Astrocyte of the cerebellum (primary cell): ENCODE data around the gene THEM5.
A peak's percentile ranks its signal among the peaks of the same experiment; 100 is the strongest.

Source experiments
- DNase-seq: peaks from one replicate; pipeline ENCODE4 v3.0.0-alpha.2; 2011; ENCODE audit warnings: low read depth
- H3K4me3 ChIP-seq: 2 replicates; pipeline ENCODE4 v1.5.1; 2011; ENCODE audit warnings: mild to moderate bottlenecking, low read depth, low read length, moderate library complexity
- CTCF ChIP-seq: IDR thresholded peaks from 2 replicates; pipeline ENCODE4 v1.5.1; 2012; ENCODE audit warnings: low read length, low read depth, moderate library complexity, mild to moderate bottlenecking; ENCODE audit errors: missing control alignments
- in situ Hi-C: cut with HindIII; loops from 2 replicates; pipeline ENCODE4 v1.10.0; 2017; ENCODE audit warnings: low sequenced_read_pairs

Gene THEM5

GRCh38 chr1:151829352-151830046 is 24.0 kb downstream of the THEM5 start:
- no peak overlapping the region for H3K4me3 ChIP-seq
- in situ Hi-C loops: no loop called here
- TF ChIP-seq CTCF: no peak
- no peak for DNase-seq

DNA sequence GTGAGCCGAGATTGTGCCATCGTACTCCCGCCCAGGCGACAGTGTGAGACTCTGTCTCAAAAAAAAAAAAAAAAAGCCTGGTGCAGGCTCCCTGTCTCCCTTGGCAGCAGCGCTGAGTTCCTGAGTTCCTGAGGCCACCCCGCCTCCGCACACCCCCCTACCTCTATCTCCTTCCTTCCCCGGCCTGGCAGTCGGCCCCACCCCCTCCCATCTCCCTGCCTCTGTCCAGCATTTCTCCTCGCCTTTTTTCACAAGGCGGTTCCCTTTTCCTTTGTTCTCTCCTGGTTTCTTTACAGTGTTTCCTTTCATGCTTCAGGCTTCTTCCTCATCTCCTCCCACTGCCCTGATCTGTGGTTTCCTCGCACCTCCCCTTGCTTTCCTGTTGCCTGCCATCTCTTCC is 24.6 kb downstream of the THEM5 start:
- in situ Hi-C loops: no loop called here
- no peak overlapping the region for H3K4me3 ChIP-seq
- peak; percentile 12 for DNase-seq
- no peak for TF ChIP-seq CTCF

DNA sequence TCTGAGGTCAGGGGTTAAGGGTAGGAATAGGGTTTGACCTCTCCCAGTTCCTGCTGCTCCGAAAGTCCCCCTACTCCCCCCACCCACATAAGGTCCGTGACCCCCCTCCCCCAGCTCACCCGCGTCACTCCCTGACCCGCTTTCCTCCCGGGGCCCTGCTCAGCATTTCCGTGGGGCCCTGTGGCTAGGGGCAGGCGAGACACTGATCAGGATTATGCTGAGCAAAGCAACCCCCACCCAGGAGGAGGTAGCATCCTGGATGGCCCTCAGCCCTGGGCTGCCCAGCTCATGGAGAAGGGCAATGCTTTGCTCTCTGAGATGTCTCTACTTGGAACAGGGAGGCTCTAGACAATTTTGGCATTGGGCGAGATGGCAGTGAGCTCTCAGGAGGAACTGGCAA is 25.7 kb downstream of the THEM5 start:
- no peak overlapping the region for H3K4me3 ChIP-seq
- in situ Hi-C loops: no loop called here
- no peak for DNase-seq
- TF ChIP-seq CTCF: no peak

GRCh38 chr1:151825751-151826660 is 27.5 kb downstream of the THEM5 start:
- no peak overlapping the region for H3K4me3 ChIP-seq
- DNase-seq: no peak
- in situ Hi-C loops: no loop called here
- no peak for TF ChIP-seq CTCF

- no peak for TF ChIP-seq CTCF
- in situ Hi-C loops: no loop called here
Observed at GRCh38 chr1:151825204-151825603, 28.3 kb downstream of the THEM5 start.

GRCh38 chr1:151823175-151823574 is 30.3 kb downstream of the THEM5 start:
- no peak for TF ChIP-seq CTCF
- no peak for DNase-seq
- no peak overlapping the region for H3K4me3 ChIP-seq
- in situ Hi-C loops: no loop called here

More at GRCh38 chr1:151825204-151825603, 28.3 kb downstream of the THEM5 start:
- no peak for DNase-seq
- H3K4me3 ChIP-seq: no peak overlapping the region
